A549 (cell line): ENCODE results near the gene KCNK3. TPM values are rescaled to one million over a fixed set of nuclear protein-coding genes. Genes with fewer than 3 reads are reported as not detected.

Source experiments
- ATAC-seq, 2 experiments: fragments of 200-7000 bp in 1 of 2; fragments of >200 bp in 1 of 2; cut with Nextera tagmentation in 1 of 2; cut with Tn5 transposase in 1 of 2; 3 replicates each; pipeline versions ENCODE4 v1.8.0 to v1.9.1; 2018 to 2020; ENCODE audit warnings: mild to moderate bottlenecking in 1 of 2, moderate library complexity in 1 of 2
- CTCF ChIA-PET: fragments of 300-600 bp; sonication (Branson Sonifier 250); formaldehyde crosslinking; extraction: SDS; loops from one replicate; lab custom pipeline; 2021; ENCODE audit warnings: antibody characterized with exemption, inconsistent platforms; lab: Yijun Ruan, JAX
- POLR2A ChIA-PET: fragments of 350-600 bp; formaldehyde crosslinking; extraction: SDS; loops from one replicate; lab custom pipeline; 2021; ENCODE audit warnings: antibody characterized with exemption, inconsistent platforms; lab: Yijun Ruan, JAX
- DNase-seq, 2 experiments: peaks; one replicate each; pipeline versions ENCODE4 v3.0.0 to v3.0.0-alpha.2; 2011 to 2016; ENCODE audit warnings: low read depth in 1 of 2, low spot score in 1 of 2
- FAIRE-seq: peaks from 2 replicates; lab custom pipeline; 2011; peaks lifted over from hg19 to GRCh38; lab: Jason Lieb, UNC
- H3K27ac ChIP-seq, 2 experiments: fragments of >200 bp; sonication (Bioruptor Twin); formaldehyde crosslinking; 3 replicates each; pipeline ENCODE4 v1.5.1; 2016 to 2017
- H3K4me1 ChIP-seq: fragments of >200 bp; sonication (Bioruptor Twin); formaldehyde crosslinking; 3 replicates; pipeline ENCODE4 v1.6.1; 2016
- H3K4me2 ChIP-seq: fragments of >200 bp; sonication (Bioruptor Twin); formaldehyde crosslinking; 3 replicates; pipeline ENCODE4 v1.6.1; 2016
- H3K4me3 ChIP-seq: fragments of >200 bp; sonication (Bioruptor Twin); formaldehyde crosslinking; 3 replicates; pipeline ENCODE4 v1.5.1; 2016
- H3K9me3 ChIP-seq: fragments of >200 bp; sonication (Bioruptor Twin); formaldehyde crosslinking; 3 replicates; pipeline ENCODE4 v1.6.1; 2016
- CBX2 ChIP-seq: fragments of 200-600 bp; sonication (generic); IDR thresholded peaks from 2 replicates; pipeline ENCODE4 v1.6.1; 2016; ENCODE audit warnings: low read depth, mild to moderate bottlenecking, borderline replicate concordance
- CBX8 ChIP-seq: fragments of 200-600 bp; sonication (generic); IDR thresholded peaks from 2 replicates; pipeline ENCODE4 v1.6.1; 2016
- EHMT2 ChIP-seq: fragments of 200-600 bp; sonication (generic); IDR thresholded peaks from 2 replicates; pipeline ENCODE4 v1.6.1; 2016; ENCODE audit warnings: antibody characterized with exemption, low read depth, mild to moderate bottlenecking, moderate library complexity
- EP300 ChIP-seq, 2 experiments: fragments of >200 bp; sonication (Bioruptor Twin); formaldehyde crosslinking; IDR thresholded peaks; 2 replicates in 1 of 2; 3 replicates in 1 of 2; pipeline ENCODE4 v1.6.1; 2016 to 2017
- FOSL2 ChIP-seq, 2 experiments: fragments of 450-650 bp in 1 of 2; fragments of >200 bp in 1 of 2; sonication (Bioruptor Twin) in 1 of 2; formaldehyde crosslinking; IDR thresholded peaks; 2 replicates each; pipeline versions ENCODE4 v1.5.0 to v1.6.1; 2016 to 2020; ENCODE audit warnings: mild to moderate bottlenecking in 1 of 2, moderate library complexity in 1 of 2
- FOXS1 ChIP-seq: fragments of 250-450 bp; sonication (Bioruptor Pico); IDR thresholded peaks from 2 replicates; pipeline ENCODE4 v1.5.0; 2020; ENCODE audit warnings: mild to moderate bottlenecking, moderate library complexity
- HDAC2 ChIP-seq: fragments of 200-600 bp; sonication (generic); IDR thresholded peaks from 2 replicates; pipeline ENCODE4 v1.6.1; 2016
- HMGXB4 ChIP-seq: fragments of 250-450 bp; sonication (Bioruptor Pico); IDR thresholded peaks from 2 replicates; pipeline ENCODE4 v1.5.0; 2021; ENCODE audit warnings: mild to moderate bottlenecking, moderate library complexity, borderline replicate concordance
- HOXA7 ChIP-seq: fragments of 250-450 bp; sonication (Bioruptor Pico); IDR thresholded peaks from 2 replicates; pipeline ENCODE4 v1.5.0; 2020; ENCODE audit warnings: mild to moderate bottlenecking, moderate library complexity
- HOXB5 ChIP-seq: fragments of 250-450 bp; sonication (Bioruptor Pico); IDR thresholded peaks from 2 replicates; pipeline ENCODE4 v1.5.0; 2020; ENCODE audit warnings: mild to moderate bottlenecking, moderate library complexity
- JUN ChIP-seq, 2 experiments: fragments of >200 bp; sonication (Bioruptor Twin); formaldehyde crosslinking; IDR thresholded peaks; 2 replicates in 1 of 2; 3 replicates in 1 of 2; pipeline ENCODE4 v1.6.1; 2016 to 2017
- MAZ ChIP-seq: fragments of 150-350 bp; IDR thresholded peaks from 2 replicates; pipeline ENCODE4 v1.6.1; 2014; ENCODE audit warnings: antibody characterized with exemption, low read depth, low read length, borderline replicate concordance
- NPAS2 ChIP-seq: fragments of 250-450 bp; sonication (Bioruptor Pico); IDR thresholded peaks from 2 replicates; pipeline ENCODE4 v1.8.0; 2022; ENCODE audit warnings: mild to moderate bottlenecking, moderate library complexity, borderline replicate concordance
- PHF8 ChIP-seq: fragments of 200-600 bp; sonication (generic); IDR thresholded peaks from 2 replicates; pipeline ENCODE4 v1.6.1; 2016; ENCODE audit warnings: low read depth, mild to moderate bottlenecking, antibody characterized with exemption, moderate library complexity, borderline replicate concordance
- RCOR1 ChIP-seq: fragments of 150-350 bp; IDR thresholded peaks from 2 replicates; pipeline ENCODE4 v1.6.1; 2014; ENCODE audit warnings: antibody characterized with exemption, low read length, low read depth
- REST ChIP-seq: fragments of 200-600 bp; sonication (generic); IDR thresholded peaks from 2 replicates; pipeline ENCODE4 v1.6.1; 2016; ENCODE audit warnings: antibody characterized with exemption, mild to moderate bottlenecking, moderate library complexity
- ZFP36 ChIP-seq: fragments of 450-650 bp; IDR thresholded peaks from 2 replicates; pipeline ENCODE4 v1.6.1; 2014; ENCODE audit warnings: borderline replicate concordance; ENCODE audit not compliant: partially characterized antibody
- ZNF302 ChIP-seq: fragments of 250-450 bp; sonication (Bioruptor Pico); IDR thresholded peaks from 2 replicates; pipeline ENCODE4 v1.9.0; 2021; ENCODE audit warnings: inconsistent platforms, mild to moderate bottlenecking, moderate library complexity
- ZSCAN20 ChIP-seq: fragments of 250-450 bp; sonication (Bioruptor Pico); IDR thresholded peaks from 2 replicates; pipeline ENCODE4 v1.8.0; 2022; ENCODE audit warnings: mild to moderate bottlenecking, moderate library complexity
- WGBS: methylation state at CpG from one replicate; pipeline ENCODE4 v1.1.6; 2017; ENCODE audit errors: missing lambda C conversion rate; 5-methylcytosine and 5-hydroxymethylcytosine counted together
- polyA plus RNA-seq, 4 experiments: library from polyadenylated mRNA; depleted of rRNA in 3 of 4; stranded (reverse); fragments of >200 nt; fragmentation: RNase III in 1 of 4; extraction: RNeasy Plus Mini Kit Qiagen cat#74134 plus additional on column Dnase treatment in 1 of 4; gene quantifications; 2 replicates in 3 of 4; 3 replicates in 1 of 4; pipeline ENCODE4 v1.2.3, GENCODE V29; 2011 to 2017
- TF ChIP-seq, protein P1 (sequence below): fragments of 150-350 bp; IDR thresholded peaks from 2 replicates; pipeline ENCODE4 v1.6.1; 2014; ENCODE audit warnings: low read depth, mild to moderate bottlenecking, low read length

KCNK3 gene
- polyA plus RNA-seq, 2 of the 4 experiments (the other 2 are of a cell fraction) = 2.4 to 2.8 TPM

- TF ChIP-seq HMGXB4 (no peak), PHF8 (no peak), ZSCAN20 (CRISPR knock-in tag) (no peak), CBX8 (no peak), HDAC2 (no peak), ZNF302 (no peak), HOXA7 (no peak), MAZ (no peak)
- TF ChIP-seq, protein P1, sequence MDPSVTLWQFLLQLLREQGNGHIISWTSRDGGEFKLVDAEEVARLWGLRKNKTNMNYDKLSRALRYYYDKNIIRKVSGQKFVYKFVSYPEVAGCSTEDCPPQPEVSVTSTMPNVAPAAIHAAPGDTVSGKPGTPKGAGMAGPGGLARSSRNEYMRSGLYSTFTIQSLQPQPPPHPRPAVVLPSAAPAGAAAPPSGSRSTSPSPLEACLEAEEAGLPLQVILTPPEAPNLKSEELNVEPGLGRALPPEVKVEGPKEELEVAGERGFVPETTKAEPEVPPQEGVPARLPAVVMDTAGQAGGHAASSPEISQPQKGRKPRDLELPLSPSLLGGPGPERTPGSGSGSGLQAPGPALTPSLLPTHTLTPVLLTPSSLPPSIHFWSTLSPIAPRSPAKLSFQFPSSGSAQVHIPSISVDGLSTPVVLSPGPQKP = no peak
Observed at GRCh38 chr2:26691881-26692278, 642 bp upstream of the KCNK3 start (continued).

GRCh38 chr2:26692897-26693849 is 651 bp downstream of the KCNK3 start:
- WGBS = 60% methylated on average over 22 of the region's 83 CpGs
- peak in 1 of 2 experiments; percentile 25 for DNase-seq
- peak; percentile 20 to 32; a peak in 4 of 6 replicates for ATAC-seq
- Histone ChIP-seq H3K4me1 (peaks cover 25% of the 10 kb centered on the region), H3K4me2 (peak overlapping the region; percentile 88), H3K9me3 (no peaks in the 10 kb centered on the region), H3K27ac (peak overlapping the region in 1 of 2 experiments; percentile 40; a peak in 2 of 6 replicates), H3K4me3 (peak overlapping the region; percentile 36)
- ChIA-PET POLR2A (no interaction called here), CTCF (interaction anchor here (0.9 to 2.4 kb wide), 2 partner anchors 43 to 88 kb away, joined by 5 to 13 read pairs; no protein-coding TSS in a partner anchor)
- no peak for FAIRE-seq
- TF ChIP-seq FOXS1 (CRISPR knock-in tag) (no peak), FOSL2 (IDR thresholded peaks at IDR 0.05) (no peak), FOSL2 (CRISPR knock-in tag; IDR thresholded peaks at IDR 0.05) (no peak), EHMT2 (no peak), HDAC2 (no peak), ZFP36 (no peak), JUN (IDR thresholded peaks at IDR 0.05) (peak in 1 of 2 experiments; percentile 30; a peak in 1 of 5 replicates), EP300 (IDR thresholded peaks at IDR 0.05) (no peak), RCOR1 (no peak), HOXB5 (no peak), REST (peak; percentile 47; the same call in 1 of the 2 replicates), CBX2 (no peak), NPAS2 (CRISPR knock-in tag) (no peak)
